Vagina (tissue), 2 donors: Measurements from ENCODE around the gene KRT6C.

ENCODE experiments used
- POLR2A ChIP-seq, 2 donors: fragments of 450-650 bp; IDR thresholded peaks; one replicate each; pipeline ENCODE4 v1.6.1; 2017; ENCODE audit warnings: antibody characterized with exemption in 2 of 2, mild to moderate bottlenecking in 2 of 2, moderate library complexity in 2 of 2
- TF ChIP-seq, protein P1 (sequence below), 3 experiments: fragments of 450-650 bp in 2 of 3; fragments of 200-600 bp in 1 of 3; sonication (generic) in 1 of 3; IDR thresholded peaks; one replicate each; pipeline ENCODE4 v1.5.1; 2017 to 2019; ENCODE audit warnings: antibody characterized with exemption in 3 of 3, mild to moderate bottlenecking in 2 of 3, moderate library complexity in 2 of 3

DNA sequence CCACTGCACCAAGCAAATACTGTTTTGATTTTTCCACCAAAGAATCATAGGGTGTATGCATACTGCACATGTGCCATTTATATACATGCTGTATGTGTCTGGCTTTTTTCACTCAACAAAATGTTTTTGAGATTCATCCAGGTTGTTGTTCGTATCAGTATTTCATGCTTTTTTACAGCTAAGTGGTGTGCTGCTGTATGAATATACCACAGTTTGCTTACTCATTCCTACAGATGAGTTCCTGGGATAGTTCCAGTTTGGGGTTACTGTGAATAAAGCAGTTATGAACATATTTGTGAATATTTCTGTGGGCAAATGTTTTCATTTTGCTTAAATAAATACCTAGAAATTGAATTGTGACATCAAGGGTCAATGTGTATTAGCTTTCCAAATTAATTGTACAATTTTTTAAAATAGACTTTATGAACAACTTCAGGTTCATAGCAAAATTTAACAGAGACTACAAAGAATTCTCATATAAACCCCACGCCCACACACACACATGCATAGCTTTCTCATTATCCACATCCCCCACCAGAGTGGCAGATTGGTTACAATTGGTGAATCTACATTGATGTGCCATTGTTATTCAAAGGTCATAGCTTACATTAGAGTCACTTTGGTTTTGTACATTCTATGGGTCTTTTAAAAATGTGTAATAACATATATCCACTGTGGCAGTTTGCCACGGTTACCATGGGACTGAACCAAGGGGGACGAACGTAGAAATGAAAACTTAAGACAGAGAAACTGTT, 26.4 kb upstream of the KRT6C start:
- TF ChIP-seq, protein P1, sequence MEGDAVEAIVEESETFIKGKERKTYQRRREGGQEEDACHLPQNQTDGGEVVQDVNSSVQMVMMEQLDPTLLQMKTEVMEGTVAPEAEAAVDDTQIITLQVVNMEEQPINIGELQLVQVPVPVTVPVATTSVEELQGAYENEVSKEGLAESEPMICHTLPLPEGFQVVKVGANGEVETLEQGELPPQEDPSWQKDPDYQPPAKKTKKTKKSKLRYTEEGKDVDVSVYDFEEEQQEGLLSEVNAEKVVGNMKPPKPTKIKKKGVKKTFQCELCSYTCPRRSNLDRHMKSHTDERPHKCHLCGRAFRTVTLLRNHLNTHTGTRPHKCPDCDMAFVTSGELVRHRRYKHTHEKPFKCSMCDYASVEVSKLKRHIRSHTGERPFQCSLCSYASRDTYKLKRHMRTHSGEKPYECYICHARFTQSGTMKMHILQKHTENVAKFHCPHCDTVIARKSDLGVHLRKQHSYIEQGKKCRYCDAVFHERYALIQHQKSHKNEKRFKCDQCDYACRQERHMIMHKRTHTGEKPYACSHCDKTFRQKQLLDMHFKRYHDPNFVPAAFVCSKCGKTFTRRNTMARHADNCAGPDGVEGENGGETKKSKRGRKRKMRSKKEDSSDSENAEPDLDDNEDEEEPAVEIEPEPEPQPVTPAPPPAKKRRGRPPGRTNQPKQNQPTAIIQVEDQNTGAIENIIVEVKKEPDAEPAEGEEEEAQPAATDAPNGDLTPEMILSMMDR (IDR thresholded peaks at IDR 0.05), result no peak
- TF ChIP-seq POLR2A (IDR thresholded peaks at IDR 0.05), result no peak
